Left lung (tissue), 10 donors: ENCODE measurements around the gene MYO7A. TPM values are rescaled to one million over a fixed set of nuclear protein-coding genes. Genes with fewer than 3 reads are reported as not detected.

Source experiments
- ATAC-seq: fragments of 200-7000 bp; cut with Tn5 transposase; one replicate; pipeline ENCODE4 v1.9.1; 2020; ENCODE audit warnings: moderate library complexity
- DNase-seq, 4 donors: peaks; one replicate each; pipeline ENCODE4 v3.0.0-alpha.2; 2013 to 2020
- H3K27ac ChIP-seq, 2 donors: fragments of 200-600 bp; sonication (generic) in 1 of 2; one replicate each; pipeline versions ENCODE4 v1.5.0 to v1.8.0; 2020 to 2021
- H3K27me3 ChIP-seq, 2 donors: fragments of 200-600 bp; sonication (generic) in 1 of 2; one replicate each; pipeline versions ENCODE4 v1.5.0 to v1.8.0; 2020 to 2021
- H3K36me3 ChIP-seq, 2 donors: fragments of 200-600 bp; sonication (generic) in 1 of 2; one replicate each; pipeline versions ENCODE4 v1.5.0 to v1.8.0; 2020 to 2021
- H3K4me1 ChIP-seq, 2 donors: fragments of 200-600 bp; one replicate each; pipeline ENCODE4 v1.8.0; 2021
- H3K4me3 ChIP-seq, 2 donors: fragments of 200-600 bp; sonication (generic) in 1 of 2; one replicate each; pipeline versions ENCODE4 v1.5.0 to v1.8.0; 2020 to 2021; ENCODE audit warnings: mild to moderate bottlenecking in 1 of 2
- H3K9me3 ChIP-seq, 2 donors: fragments of 200-600 bp; sonication (generic) in 1 of 2; one replicate each; pipeline versions ENCODE4 v1.5.0 to v1.8.0; 2020 to 2021
- intact Hi-C, 2 donors: fragments of 100-400 bp; cut with DNase I; formaldehyde crosslinking; loops; one replicate each; pipeline versions ENCODE4 v1.11.2 to v1.14.2; 2022
- polyA plus RNA-seq, 6 donors: library from polyadenylated mRNA; unstranded; fragments of 120-200 nt; gene quantifications; one replicate each; pipeline ENCODE4 v1.2.1, GENCODE V29; 2013; ENCODE audit not compliant: insufficient read length in 6 of 6
- total RNA-seq, 2 donors: library from RNA; stranded (reverse); fragmentation: NEBNext Ultra II Directional; extraction: Animal tissue kit (Norgen Biotek cat#: 25700); gene quantifications; one replicate each; pipeline ENCODE4 v1.2.1, GENCODE V29; 2021
- TF ChIP-seq, protein P1 (sequence below), 2 donors: fragments of 200-600 bp; sonication (generic) in 1 of 2; IDR thresholded peaks; one replicate each; pipeline versions ENCODE4 v1.5.0 to v1.8.0; 2021; ENCODE audit warnings: antibody characterized with exemption in 2 of 2
- donor health status: DM: no; HTN: yes; CAD: no.
- donor health status: DM: no; HTN: no; CAD: no.

The MYO7A gene
- total and polyA plus RNA-seq, 8 donors = 4.8 to 13.5 (median 5.8) TPM

DNA sequence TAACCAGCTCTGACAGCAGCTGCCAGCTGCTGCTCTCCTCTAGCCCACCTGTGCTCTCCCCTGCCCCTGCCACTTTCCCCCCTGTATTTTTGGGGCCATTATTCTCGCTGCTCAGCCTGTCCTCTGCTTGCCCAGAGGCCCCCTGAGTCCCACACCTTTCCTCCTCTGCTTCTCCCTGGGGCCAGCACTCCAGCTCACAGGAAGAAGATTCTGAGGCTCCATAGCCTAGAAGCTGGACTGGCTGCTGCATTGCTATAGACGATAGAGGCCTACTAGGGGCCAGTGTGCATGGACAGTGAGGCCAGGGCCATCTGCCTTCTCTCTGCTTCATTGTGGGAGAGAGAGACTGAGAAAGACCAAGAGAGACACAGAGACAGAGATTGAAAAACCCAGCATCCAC lies 24.7 kb upstream of the MYO7A start:
- TF ChIP-seq, protein P1, sequence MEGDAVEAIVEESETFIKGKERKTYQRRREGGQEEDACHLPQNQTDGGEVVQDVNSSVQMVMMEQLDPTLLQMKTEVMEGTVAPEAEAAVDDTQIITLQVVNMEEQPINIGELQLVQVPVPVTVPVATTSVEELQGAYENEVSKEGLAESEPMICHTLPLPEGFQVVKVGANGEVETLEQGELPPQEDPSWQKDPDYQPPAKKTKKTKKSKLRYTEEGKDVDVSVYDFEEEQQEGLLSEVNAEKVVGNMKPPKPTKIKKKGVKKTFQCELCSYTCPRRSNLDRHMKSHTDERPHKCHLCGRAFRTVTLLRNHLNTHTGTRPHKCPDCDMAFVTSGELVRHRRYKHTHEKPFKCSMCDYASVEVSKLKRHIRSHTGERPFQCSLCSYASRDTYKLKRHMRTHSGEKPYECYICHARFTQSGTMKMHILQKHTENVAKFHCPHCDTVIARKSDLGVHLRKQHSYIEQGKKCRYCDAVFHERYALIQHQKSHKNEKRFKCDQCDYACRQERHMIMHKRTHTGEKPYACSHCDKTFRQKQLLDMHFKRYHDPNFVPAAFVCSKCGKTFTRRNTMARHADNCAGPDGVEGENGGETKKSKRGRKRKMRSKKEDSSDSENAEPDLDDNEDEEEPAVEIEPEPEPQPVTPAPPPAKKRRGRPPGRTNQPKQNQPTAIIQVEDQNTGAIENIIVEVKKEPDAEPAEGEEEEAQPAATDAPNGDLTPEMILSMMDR (IDR thresholded peaks at IDR 0.05) = no peak
- H3K4me3 ChIP-seq = no peak overlapping the region
- ATAC-seq (no peak), DNase-seq (no peak)
- no peaks in the 10 kb centered on the region for H3K36me3 ChIP-seq
- H3K27ac ChIP-seq = no peak overlapping the region
- no peaks in the 10 kb centered on the region for H3K27me3 ChIP-seq
- no peaks in the 10 kb centered on the region for H3K9me3 ChIP-seq
- no peaks in the 10 kb centered on the region for H3K4me1 ChIP-seq
- intact Hi-C loops = no loop called here

DNA sequence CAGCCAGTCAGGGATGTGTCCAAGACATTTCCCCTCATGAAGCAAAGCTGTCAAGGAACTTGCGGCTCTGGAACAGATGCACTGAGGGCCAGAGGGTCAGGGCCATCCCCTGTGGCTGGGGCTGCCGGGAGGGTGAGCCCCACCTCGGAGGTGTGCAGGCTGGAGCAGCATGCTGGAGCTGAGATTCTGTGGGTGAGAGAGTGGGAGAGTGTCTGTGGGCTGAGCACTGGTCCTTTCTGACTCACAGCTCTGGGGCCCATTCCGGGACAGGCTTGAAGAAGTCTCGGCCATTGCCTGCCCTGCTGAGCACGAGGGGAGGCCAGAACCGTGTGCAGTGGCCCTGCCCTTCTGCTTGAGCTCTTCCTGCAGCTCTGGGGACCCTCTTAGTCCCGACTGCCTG lies 23.3 kb upstream of the MYO7A start:
- H3K4me1 ChIP-seq = no peaks in the 10 kb centered on the region
- intact Hi-C loops = no loop called here
- H3K9me3 ChIP-seq = no peaks in the 10 kb centered on the region
- H3K36me3 ChIP-seq = no peaks in the 10 kb centered on the region
- no peak overlapping the region for H3K27ac ChIP-seq
- H3K4me3 ChIP-seq = no peak overlapping the region
- ATAC-seq (no peak), DNase-seq (no peak)
- H3K27me3 ChIP-seq = no peaks in the 10 kb centered on the region
- TF ChIP-seq, protein P1 (IDR thresholded peaks at IDR 0.05) = no peak

DNA sequence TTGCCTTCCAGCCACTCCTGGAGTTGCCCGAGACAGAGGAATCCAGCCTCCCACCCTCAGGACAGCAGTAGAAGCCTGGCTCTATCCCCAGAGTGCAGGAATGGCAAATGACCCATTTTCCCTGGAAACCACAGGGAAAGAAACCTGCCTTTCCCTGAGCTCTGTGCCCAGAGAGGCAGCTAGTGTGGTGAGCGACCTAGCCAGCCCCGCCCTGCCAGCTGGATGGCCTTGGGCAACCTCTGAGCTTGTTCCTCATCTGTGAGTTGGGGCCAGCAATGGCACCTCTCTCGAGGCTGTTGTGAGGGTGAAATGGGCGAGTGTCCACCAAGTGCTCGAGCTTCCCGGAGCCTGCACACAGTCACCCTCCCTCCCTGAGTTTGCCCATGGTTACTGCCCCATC lies 21.7 kb upstream of the MYO7A start:
- H3K4me1 ChIP-seq = no peaks in the 10 kb centered on the region
- H3K27me3 ChIP-seq = no peaks in the 10 kb centered on the region
- no peaks in the 10 kb centered on the region for H3K9me3 ChIP-seq
- DNase-seq (no peak), ATAC-seq (no peak)
- no peak overlapping the region for H3K4me3 ChIP-seq
- intact Hi-C loops = no loop called here
- no peaks in the 10 kb centered on the region for H3K36me3 ChIP-seq
- H3K27ac ChIP-seq = no peak overlapping the region
- TF ChIP-seq, protein P1 (IDR thresholded peaks at IDR 0.05) = no peak

DNA sequence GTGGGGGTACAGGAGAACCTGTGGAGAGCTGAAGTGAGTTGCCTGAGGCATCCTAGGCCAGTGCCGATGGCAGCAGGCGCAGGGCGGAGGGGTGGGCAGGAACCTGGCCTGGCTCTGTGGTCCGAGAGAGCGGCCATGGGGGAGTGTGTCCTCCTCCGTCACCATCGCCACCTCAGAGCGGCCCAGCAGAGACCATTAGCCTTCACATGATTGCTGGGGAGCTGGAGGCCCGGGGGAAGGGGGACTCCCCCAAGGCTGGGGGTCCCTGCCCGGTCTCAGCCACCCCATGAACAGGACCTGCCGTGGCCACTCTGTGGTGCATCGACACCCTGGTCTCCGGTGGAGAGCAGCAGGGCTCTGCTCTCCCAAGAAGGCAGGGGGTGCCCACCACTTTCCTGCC lies 21.3 kb upstream of the MYO7A start:
- DNase-seq (no peak), ATAC-seq (no peak)
- intact Hi-C loops = no loop called here
- H3K27ac ChIP-seq = no peak overlapping the region
- H3K9me3 ChIP-seq = no peaks in the 10 kb centered on the region
- TF ChIP-seq, protein P1 (IDR thresholded peaks at IDR 0.05) = no peak
- no peak overlapping the region for H3K4me3 ChIP-seq
- no peaks in the 10 kb centered on the region for H3K36me3 ChIP-seq
- H3K4me1 ChIP-seq = no peaks in the 10 kb centered on the region
- no peaks in the 10 kb centered on the region for H3K27me3 ChIP-seq

DNA sequence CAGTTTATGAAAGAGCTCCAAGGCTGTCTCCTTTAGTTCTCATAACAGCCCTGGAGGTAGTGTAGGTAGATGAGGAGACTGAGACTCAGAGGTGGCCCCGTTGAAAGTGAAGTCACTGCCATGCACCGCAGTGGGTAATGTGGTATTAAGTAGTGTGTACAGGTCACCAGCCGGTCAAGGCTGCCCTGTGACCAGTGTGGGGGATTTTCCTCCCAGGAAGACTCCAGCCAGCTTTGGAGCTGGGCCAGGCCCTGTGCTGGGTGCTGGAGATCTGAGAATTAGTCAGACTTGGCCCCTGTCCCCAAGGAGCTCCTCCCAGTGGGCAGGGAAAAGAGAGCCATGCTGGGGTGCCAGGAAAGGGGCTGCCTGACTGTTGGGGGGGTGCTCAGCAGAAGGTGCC lies 20.1 kb upstream of the MYO7A start:
- Histone ChIP-seq H3K36me3 (no peaks in the 10 kb centered on the region), H3K27me3 (no peaks in the 10 kb centered on the region), H3K27ac (no peak overlapping the region), H3K4me3 (no peak overlapping the region), H3K4me1 (no peaks in the 10 kb centered on the region), H3K9me3 (no peaks in the 10 kb centered on the region)
- intact Hi-C loops = no loop called here
- ATAC-seq (peak; percentile 77), DNase-seq (peak in 2 of 4 donors; percentile 34 to 72)
- TF ChIP-seq, protein P1 (IDR thresholded peaks at IDR 0.05) = no peak
